ENCODE measurements around the gene ALG14.

The ALG14 gene

DNA sequence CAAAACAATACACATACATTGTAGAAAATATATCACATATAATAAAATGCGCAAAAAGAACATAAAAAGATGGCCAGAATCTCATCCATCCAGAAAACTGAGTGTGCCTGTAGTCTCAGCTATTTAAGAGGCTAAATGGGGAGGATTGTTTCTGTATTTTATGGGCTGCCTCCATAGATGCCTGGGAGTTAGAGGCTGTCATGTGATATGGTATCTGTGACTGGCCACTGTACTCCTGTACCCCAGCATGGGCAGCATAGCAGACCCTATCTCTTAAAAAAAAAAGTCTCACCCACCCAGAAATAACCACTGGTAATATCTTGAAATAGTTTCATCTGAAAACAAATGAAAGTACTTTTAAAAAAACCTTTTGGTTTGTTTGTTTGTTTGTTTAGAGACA lies 40.9 kb upstream of the ALG14 start:
- H3K36me3 ChIP-seq (replicated peaks; ENCODE audit: low read depth, low read length): no peaks in the 10 kb centered on the region
- no peaks in the 10 kb centered on the region for H3K9me3 ChIP-seq (ENCODE audit: insufficient read depth, low read length)
- no peak overlapping the region for H3K4me3 ChIP-seq (ENCODE audit: low read length)
- H3K4me1 ChIP-seq (ENCODE audit: low read length): peaks cover 21% of the 10 kb centered on the region
- H3K4me2 ChIP-seq (ENCODE audit: low read length): no peak overlapping the region
- no peak for TF ChIP-seq EZH2phosphoT487 (IDR thresholded peaks at IDR 0.05; ENCODE audit: low read depth)
- TF ChIP-seq, protein P1, sequence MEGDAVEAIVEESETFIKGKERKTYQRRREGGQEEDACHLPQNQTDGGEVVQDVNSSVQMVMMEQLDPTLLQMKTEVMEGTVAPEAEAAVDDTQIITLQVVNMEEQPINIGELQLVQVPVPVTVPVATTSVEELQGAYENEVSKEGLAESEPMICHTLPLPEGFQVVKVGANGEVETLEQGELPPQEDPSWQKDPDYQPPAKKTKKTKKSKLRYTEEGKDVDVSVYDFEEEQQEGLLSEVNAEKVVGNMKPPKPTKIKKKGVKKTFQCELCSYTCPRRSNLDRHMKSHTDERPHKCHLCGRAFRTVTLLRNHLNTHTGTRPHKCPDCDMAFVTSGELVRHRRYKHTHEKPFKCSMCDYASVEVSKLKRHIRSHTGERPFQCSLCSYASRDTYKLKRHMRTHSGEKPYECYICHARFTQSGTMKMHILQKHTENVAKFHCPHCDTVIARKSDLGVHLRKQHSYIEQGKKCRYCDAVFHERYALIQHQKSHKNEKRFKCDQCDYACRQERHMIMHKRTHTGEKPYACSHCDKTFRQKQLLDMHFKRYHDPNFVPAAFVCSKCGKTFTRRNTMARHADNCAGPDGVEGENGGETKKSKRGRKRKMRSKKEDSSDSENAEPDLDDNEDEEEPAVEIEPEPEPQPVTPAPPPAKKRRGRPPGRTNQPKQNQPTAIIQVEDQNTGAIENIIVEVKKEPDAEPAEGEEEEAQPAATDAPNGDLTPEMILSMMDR (IDR thresholded peaks at IDR 0.05; ENCODE audit: low read depth, low read length): no peak
- H3K9ac ChIP-seq (ENCODE audit: low read length): no peak overlapping the region
- peaks cover 6% of the 10 kb centered on the region; the same call in 1 of the 2 replicates for H3K27me3 ChIP-seq (ENCODE audit: low read depth, low read length)
- no peaks in the 10 kb centered on the region for H4K20me1 ChIP-seq (ENCODE audit: insufficient read depth, low read length)
- no peaks in the 10 kb centered on the region for H3K79me2 ChIP-seq (ENCODE audit: low read length)
- no peak overlapping the region for H3K27ac ChIP-seq (ENCODE audit: low read length)
- H2AFZ ChIP-seq (ENCODE audit: low read depth, low read length): no peak overlapping the region

DNA sequence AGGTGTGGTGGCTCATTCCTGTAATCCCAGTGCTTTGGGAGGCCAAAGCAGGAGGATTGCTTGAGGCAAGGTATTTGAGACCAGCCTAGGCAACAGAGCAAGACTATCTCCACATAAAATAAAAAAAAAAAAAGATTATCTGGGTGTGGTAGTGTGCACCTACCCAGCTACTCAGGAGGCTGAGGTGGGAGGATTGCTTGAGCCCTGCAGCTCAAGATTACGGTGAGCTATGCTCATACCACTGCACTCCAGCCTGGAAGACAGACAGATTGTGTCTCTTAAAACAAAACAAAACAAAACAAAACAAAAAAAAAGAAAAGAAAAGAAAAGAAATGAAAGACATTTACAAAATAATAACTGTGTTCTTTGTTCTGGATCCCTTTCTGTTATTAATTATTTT lies 38.3 kb upstream of the ALG14 start:
- Histone ChIP-seq H3K27me3 (ENCODE audit: low read depth, low read length) (no peaks in the 10 kb centered on the region), H3K4me3 (ENCODE audit: low read length) (no peak overlapping the region), H3K27ac (ENCODE audit: low read length) (no peak overlapping the region), H3K9me3 (ENCODE audit: insufficient read depth, low read length) (no peaks in the 10 kb centered on the region), H4K20me1 (ENCODE audit: insufficient read depth, low read length) (no peaks in the 10 kb centered on the region), H2AFZ (ENCODE audit: low read depth, low read length) (no peak overlapping the region), H3K4me1 (ENCODE audit: low read length) (peaks cover 9% of the 10 kb centered on the region), H3K36me3 (replicated peaks; ENCODE audit: low read depth, low read length) (no peaks in the 10 kb centered on the region), H3K4me2 (ENCODE audit: low read length) (no peak overlapping the region), H3K79me2 (ENCODE audit: low read length) (no peaks in the 10 kb centered on the region), H3K9ac (ENCODE audit: low read length) (no peak overlapping the region)
- no peak for TF ChIP-seq EZH2phosphoT487 (IDR thresholded peaks at IDR 0.05; ENCODE audit: low read depth)
- TF ChIP-seq, protein P1 (IDR thresholded peaks at IDR 0.05; ENCODE audit: low read depth, low read length): no peak

DNA sequence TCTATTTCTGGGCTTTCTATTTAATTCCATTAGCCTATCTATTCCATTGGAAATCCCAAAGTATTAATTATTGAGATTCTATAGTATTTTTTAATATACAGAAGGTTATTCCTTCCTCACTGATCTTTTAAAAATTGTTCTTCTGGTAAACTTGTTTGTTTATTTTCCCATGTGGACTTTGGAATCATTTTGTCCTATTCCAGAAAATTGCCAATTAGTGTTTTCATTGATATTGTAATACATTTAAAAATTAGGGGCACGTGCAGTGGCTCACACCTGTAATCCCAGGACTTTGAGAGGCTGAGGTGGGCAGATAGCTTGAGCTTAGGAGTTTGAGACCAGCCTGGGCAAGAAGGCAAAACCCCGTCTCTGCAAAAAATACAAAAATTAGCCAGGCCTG lies 36.0 kb upstream of the ALG14 start:
- Histone ChIP-seq H3K79me2 (ENCODE audit: low read length) (no peaks in the 10 kb centered on the region), H4K20me1 (ENCODE audit: insufficient read depth, low read length) (no peaks in the 10 kb centered on the region), H3K27me3 (ENCODE audit: low read depth, low read length) (no peaks in the 10 kb centered on the region), H3K4me2 (ENCODE audit: low read length) (no peak overlapping the region), H3K9me3 (ENCODE audit: insufficient read depth, low read length) (no peaks in the 10 kb centered on the region), H3K4me3 (ENCODE audit: low read length) (no peak overlapping the region), H3K36me3 (replicated peaks; ENCODE audit: low read depth, low read length) (no peaks in the 10 kb centered on the region), H3K4me1 (ENCODE audit: low read length) (no peaks in the 10 kb centered on the region), H2AFZ (ENCODE audit: low read depth, low read length) (no peak overlapping the region), H3K27ac (ENCODE audit: low read length) (no peak overlapping the region), H3K9ac (ENCODE audit: low read length) (no peak overlapping the region)
- TF ChIP-seq, protein P1 (IDR thresholded peaks at IDR 0.05; ENCODE audit: low read depth, low read length): no peak
- no peak for TF ChIP-seq EZH2phosphoT487 (IDR thresholded peaks at IDR 0.05; ENCODE audit: low read depth)

DNA sequence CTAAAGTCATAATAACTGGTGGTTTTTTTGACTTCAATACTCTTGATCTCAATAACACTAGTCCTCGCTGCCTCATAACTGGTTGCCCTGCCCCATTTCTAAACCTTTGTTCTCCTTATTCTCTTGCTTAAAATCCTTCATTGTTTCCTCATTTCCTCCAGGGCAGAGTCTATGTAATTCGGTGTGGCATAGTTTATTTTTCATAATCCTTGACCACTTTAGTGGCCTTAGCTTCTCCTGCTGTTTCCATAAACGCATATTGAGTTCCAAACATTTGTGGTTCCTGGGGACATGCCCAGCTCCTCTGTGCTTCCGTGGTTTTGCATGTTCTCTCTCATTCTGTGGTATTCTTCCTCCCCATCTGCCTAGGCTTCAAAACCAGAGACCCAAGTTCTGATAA lies 25.4 kb upstream of the ALG14 start:
- TF ChIP-seq EZH2phosphoT487 (IDR thresholded peaks at IDR 0.05; ENCODE audit: low read depth): no peak
- TF ChIP-seq, protein P1 (IDR thresholded peaks at IDR 0.05; ENCODE audit: low read depth, low read length): no peak
- no peaks in the 10 kb centered on the region for H3K79me2 ChIP-seq (ENCODE audit: low read length)

More for the DNA sequence above, 25.4 kb upstream of the ALG14 start:
- Histone ChIP-seq H3K27me3 (ENCODE audit: low read depth, low read length) (no peaks in the 10 kb centered on the region), H4K20me1 (ENCODE audit: insufficient read depth, low read length) (no peaks in the 10 kb centered on the region), H3K9ac (ENCODE audit: low read length) (no peak overlapping the region), H3K27ac (ENCODE audit: low read length) (no peak overlapping the region), H2AFZ (ENCODE audit: low read depth, low read length) (peak overlapping the region; percentile 74; the same call in 1 of the 2 replicates), H3K4me3 (ENCODE audit: low read length) (no peak overlapping the region), H3K36me3 (replicated peaks; ENCODE audit: low read depth, low read length) (no peaks in the 10 kb centered on the region), H3K4me1 (ENCODE audit: low read length) (peaks cover 49% of the 10 kb centered on the region), H3K4me2 (ENCODE audit: low read length) (no peak overlapping the region), H3K9me3 (ENCODE audit: insufficient read depth, low read length) (no peaks in the 10 kb centered on the region)
